ENCODE data around the gene DPF3. TPM values are rescaled to one million over a fixed set of nuclear protein-coding genes. Genes with fewer than 3 reads are reported as not detected.
A peak's percentile ranks its signal among the peaks of the same experiment; 100 is the strongest.

Gene DPF3
- total and polyA plus RNA-seq, 7 donors = 2.3 to 25.3 (median 19.4) TPM

DNA sequence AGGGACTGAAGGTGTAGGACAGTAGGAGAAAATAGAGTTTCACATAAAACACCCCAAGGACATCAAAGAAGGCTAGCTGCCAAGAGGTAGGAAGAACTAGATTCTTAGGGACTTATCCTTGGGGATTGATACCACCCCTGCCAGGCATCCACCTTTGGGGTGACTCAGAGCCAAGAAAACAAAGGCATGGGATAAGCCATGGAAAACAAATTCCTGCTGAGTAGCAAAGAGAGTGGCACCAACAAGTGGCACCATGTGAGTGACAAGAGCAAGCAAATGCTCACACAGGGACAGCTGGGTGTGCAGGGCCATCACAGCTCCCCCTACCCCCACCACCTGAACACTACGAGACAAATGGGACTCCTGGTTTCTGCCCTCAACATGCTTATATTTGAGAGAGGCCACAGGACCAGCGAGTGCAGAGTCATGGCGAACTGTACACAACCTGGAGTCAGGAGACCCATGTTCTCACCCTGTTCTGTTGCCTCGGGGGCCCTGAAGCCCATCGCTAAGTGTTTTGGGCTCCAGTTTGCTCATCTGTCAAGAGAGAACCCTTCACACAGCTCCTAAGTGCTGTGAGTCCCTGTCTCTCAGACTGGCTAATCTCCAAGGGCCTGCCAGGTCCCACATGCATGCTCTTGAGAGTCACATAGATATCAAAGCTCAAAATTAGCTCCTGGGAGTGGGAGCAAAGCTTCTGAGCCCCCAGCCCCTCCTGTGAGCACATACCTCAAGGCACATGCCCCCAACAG, 91.9 kb downstream of the DPF3 start:
- TF ChIP-seq, protein P1, sequence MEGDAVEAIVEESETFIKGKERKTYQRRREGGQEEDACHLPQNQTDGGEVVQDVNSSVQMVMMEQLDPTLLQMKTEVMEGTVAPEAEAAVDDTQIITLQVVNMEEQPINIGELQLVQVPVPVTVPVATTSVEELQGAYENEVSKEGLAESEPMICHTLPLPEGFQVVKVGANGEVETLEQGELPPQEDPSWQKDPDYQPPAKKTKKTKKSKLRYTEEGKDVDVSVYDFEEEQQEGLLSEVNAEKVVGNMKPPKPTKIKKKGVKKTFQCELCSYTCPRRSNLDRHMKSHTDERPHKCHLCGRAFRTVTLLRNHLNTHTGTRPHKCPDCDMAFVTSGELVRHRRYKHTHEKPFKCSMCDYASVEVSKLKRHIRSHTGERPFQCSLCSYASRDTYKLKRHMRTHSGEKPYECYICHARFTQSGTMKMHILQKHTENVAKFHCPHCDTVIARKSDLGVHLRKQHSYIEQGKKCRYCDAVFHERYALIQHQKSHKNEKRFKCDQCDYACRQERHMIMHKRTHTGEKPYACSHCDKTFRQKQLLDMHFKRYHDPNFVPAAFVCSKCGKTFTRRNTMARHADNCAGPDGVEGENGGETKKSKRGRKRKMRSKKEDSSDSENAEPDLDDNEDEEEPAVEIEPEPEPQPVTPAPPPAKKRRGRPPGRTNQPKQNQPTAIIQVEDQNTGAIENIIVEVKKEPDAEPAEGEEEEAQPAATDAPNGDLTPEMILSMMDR (IDR thresholded peaks at IDR 0.05) = no peak
- no peak for DNase-seq
- peak overlapping the region; percentile 89 for H3K27ac ChIP-seq
- no peaks in the 10 kb centered on the region for H3K9me3 ChIP-seq
- no peak overlapping the region for H3K4me3 ChIP-seq
- WGBS, 3 donors = 76 to 81% (median 78%) methylated on average over 5 of the region's 5 CpGs
- no peaks in the 10 kb centered on the region for H3K27me3 ChIP-seq (ENCODE audit: insufficient read depth in 3 of 3, low read length in 2 of 3)
- peaks cover 48% of the 10 kb centered on the region for H3K4me1 ChIP-seq
- ATAC-seq = peak; percentile 68 to 85 (median 78)
- no peaks in the 10 kb centered on the region for H3K36me3 ChIP-seq (ENCODE audit: insufficient read depth in 1 of 2, low read depth in 1 of 2)
- intact Hi-C loops (cut with DNase I) = no loop called here

- intact Hi-C loops (cut with DNase I) = no loop called here
- DNase-seq (no peak), ATAC-seq (peak; percentile 88 to 91 (median 90))
- WGBS, 3 donors = 28 to 45% (median 30%) methylated on average over 4 of the region's 4 CpGs
- Histone ChIP-seq H3K4me3 (no peak overlapping the region), H3K27ac (peak overlapping the region; percentile 89), H3K4me1 (peaks cover 48% of the 10 kb centered on the region), H3K9me3 (no peaks in the 10 kb centered on the region), H3K27me3 (ENCODE audit: insufficient read depth in 3 of 3, low read length in 2 of 3) (no peaks in the 10 kb centered on the region), H3K36me3 (ENCODE audit: insufficient read depth in 1 of 2, low read depth in 1 of 2) (no peaks in the 10 kb centered on the region)
- TF ChIP-seq, protein P1 (IDR thresholded peaks at IDR 0.05) = no peak
These were observed 92.5 kb downstream of the DPF3 start for GRCh38 chr14:72801381-72801812.

GRCh38 chr14:72800848-72801370, 93.0 kb downstream of the DPF3 start:
- intact Hi-C loops (cut with DNase I) = no loop called here
- ATAC-seq = peak; percentile 2 to 20 (median 8)
- WGBS, 3 donors = 39 to 61% (median 54%) methylated on average over 4 of the region's 4 CpGs

DNA sequence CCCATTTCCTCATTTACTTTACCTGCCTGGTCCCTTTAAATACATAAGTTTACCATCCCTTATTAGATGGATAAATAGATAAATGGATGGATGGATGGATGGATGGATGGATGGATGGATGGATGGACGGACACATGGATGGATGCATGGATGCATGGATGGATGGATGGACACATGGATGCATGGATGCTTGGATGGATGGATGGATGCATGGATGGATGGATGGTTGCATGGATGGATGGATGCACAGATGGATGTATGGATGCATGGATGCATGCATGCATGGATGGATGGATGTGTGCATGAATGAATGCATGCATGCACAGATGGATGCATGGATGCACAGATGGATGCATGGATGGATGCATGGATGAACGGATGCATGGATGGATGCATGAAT, 93.6 kb downstream of the DPF3 start:
- 66 to 92% (median 92%) methylated on average over 2 of the region's 2 CpGs for WGBS, 3 donors
- Histone ChIP-seq H3K9me3 (no peaks in the 10 kb centered on the region), H3K4me1 (peaks cover 59% of the 10 kb centered on the region), H3K27ac (no peak overlapping the region), H3K4me3 (no peak overlapping the region), H3K27me3 (ENCODE audit: insufficient read depth in 3 of 3, low read length in 2 of 3) (no peaks in the 10 kb centered on the region), H3K36me3 (ENCODE audit: insufficient read depth in 1 of 2, low read depth in 1 of 2) (no peaks in the 10 kb centered on the region)
- ATAC-seq (no peak), DNase-seq (no peak)
- intact Hi-C loops (cut with DNase I) = no loop called here
- TF ChIP-seq, protein P1 (IDR thresholded peaks at IDR 0.05) = no peak

More at GRCh38 chr14:72800848-72801370, 93.0 kb downstream of the DPF3 start:
- no peaks in the 10 kb centered on the region for H3K36me3 ChIP-seq (ENCODE audit: insufficient read depth in 1 of 2, low read depth in 1 of 2)
- H3K27me3 ChIP-seq (ENCODE audit: insufficient read depth in 3 of 3, low read length in 2 of 3) = no peaks in the 10 kb centered on the region
- TF ChIP-seq, protein P1 (IDR thresholded peaks at IDR 0.05) = no peak
- DNase-seq = no peak
- H3K9me3 ChIP-seq = no peaks in the 10 kb centered on the region
- H3K4me1 ChIP-seq = peaks cover 53% of the 10 kb centered on the region
- peak overlapping the region; percentile 89 for H3K27ac ChIP-seq
- H3K4me3 ChIP-seq = no peak overlapping the region
